Measurements from ENCODE around the gene PRKD2.

- TF ChIP-seq CTCF (IDR thresholded peaks at IDR 0.05 in 2 of 3, conservative IDR thresholded peaks at IDR 0.05 in 1 of 3; ENCODE audit: control insufficient read depth in 2 of 3, extremely low read depth in 1 of 3, insufficient read depth in 1 of 3, low read depth in 3 of 3, low read length in 3 of 3): no peak
- TF ChIP-seq BHLHE40 (IDR thresholded peaks at IDR 0.05; ENCODE audit: borderline replicate concordance in 1 of 2, low read depth in 2 of 2, low read length in 1 of 2): peak in 1 of 2 experiments; percentile 33; a peak in 1 of 4 replicates
- no peak for TF ChIP-seq TARDBP (IDR thresholded peaks at IDR 0.05; ENCODE audit: borderline replicate concordance)
Observed at GRCh38 chr19:46717034-46717715, at the start of gene PRKD2.

All from GM12878 (cell line).